GM18499 (cell line): Measurements from ENCODE around the gene FAM204A.

Experiments used
- ATAC-seq: cut with Tn5 transposase; IDR thresholded peaks from one replicate; pipeline ENCODE4 v1.9.1; 2021; ENCODE audit warnings: moderate number of reproducible peaks; ENCODE audit not compliant: insufficient read depth, unreplicated experiment

Gene FAM204A

DNA sequence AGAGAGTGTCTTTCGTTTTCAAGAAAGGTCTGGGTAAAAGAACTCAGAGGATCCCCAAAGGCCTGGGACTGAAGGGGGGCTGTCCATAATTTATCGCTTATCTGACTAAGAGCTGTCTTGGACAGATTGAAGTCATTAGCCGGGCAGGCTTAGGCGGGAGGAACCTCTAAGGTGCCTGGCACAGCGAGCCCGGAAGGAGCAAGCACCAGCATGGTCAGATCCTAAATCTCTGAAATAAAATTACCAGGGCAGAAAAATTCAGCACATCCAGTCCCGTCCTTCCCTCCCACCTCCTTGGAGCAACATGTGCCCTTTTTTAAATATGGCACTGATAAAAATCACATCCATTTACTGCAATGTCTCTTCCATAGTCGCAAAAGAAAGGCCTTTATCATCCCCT is 86.8 kb downstream of the FAM204A start:
- no peak for ATAC-seq

DNA sequence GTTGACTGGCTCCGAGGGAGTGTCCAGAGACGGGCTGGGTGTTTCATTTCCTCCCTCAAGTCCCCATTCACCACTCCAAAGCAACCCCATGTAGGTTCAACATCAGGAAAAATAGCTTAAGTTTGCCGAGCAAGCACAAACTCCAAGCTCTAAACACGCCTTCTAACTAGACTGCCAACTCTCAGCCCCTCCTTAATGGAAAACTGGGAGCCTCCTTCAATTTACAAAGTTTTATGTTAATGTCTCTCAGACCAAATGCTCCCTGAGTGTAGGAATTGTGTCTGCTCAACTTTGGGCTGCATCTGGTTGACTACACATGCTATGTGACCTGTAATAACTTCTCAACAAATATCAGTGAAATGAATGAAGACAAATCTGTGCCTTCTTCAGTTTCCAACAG is 87.5 kb downstream of the FAM204A start:
- ATAC-seq: no peak

DNA sequence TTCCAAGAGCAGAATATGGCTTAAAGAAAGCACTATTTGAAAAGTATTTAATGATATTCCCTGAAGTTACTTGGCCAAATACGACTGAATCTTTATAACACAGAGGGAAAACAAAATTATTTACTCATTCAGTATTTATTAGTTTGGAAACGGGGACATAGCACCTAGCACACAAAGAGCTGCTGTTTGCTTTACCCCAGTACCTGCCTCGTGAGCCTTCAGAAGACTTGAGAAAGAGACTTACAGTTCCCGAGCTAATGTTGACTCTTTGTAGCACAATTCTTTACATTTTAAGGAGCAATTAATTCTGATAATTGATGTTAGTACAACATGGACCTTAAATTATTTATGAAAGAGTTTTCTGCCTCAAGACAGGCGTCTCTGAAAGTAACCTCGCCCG is 88.7 kb downstream of the FAM204A start:
- ATAC-seq: no peak

DNA sequence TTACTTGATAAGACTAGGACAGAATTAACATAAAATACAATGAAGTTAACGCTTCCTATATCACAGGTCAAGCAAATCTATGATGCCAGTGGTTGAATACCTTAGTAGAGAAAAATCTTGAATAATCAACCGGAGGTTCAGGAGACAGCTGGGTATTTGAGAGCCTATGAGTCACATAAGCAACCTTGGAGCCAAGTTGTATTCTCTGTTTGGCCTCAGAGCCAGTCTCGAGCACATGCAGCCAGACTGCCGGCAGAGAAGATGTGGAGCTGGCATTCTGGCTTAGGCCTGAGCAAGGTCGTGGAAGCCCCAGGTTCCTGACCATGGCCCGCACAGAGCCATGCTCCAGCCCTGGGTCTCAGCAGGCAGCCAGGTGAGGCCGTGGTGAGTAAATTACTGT is 90.3 kb downstream of the FAM204A start:
- ATAC-seq: no peak

DNA sequence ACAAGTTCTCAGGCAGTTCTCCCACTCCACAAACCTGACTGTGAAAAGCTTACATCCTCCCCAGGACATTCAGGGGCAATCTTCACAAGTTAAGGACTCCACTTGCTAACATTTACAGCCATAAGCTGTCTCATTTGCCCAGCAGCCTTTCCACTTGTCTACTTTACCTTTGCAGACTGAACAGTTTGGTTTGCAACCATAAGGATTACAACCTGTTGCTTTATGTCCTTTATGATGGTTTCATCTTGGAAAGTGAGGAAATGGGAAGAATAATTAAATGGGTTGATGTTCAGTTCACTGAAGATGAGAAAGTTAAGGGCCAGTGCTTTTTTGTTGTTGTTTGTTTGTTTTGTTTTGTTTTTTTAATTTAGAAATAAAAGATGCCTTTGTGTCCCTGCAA is 92.4 kb downstream of the FAM204A start:
- ATAC-seq: no peak
